Left hindlimb (tissue), 1 donor: ENCODE data around the gene AKR1C8.

ENCODE experiments used
- DNase-seq: peaks from one replicate; pipeline ENCODE4 v3.0.0-alpha.2; 2018

Gene AKR1C8

DNA sequence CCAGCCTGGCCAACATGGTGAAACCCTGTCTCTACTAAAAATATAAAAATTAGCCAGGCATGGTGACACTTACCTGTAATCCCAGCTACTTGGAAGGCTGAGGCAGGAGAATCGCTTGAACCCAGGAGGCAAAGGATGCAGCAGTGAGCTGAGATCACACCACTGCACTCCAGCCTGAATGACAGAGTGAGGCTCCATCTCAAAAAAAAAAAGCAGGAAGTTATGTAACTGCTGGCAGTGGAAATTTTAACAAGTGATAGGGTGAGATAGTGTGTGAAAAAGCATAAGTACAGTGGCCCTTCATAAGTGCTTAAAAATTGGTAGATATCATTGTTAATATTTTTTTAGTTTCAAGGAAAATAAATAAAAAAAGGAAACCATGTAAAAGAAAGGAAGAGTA is 78.4 kb downstream of the AKR1C8 start:
- DNase-seq: no peak

DNA sequence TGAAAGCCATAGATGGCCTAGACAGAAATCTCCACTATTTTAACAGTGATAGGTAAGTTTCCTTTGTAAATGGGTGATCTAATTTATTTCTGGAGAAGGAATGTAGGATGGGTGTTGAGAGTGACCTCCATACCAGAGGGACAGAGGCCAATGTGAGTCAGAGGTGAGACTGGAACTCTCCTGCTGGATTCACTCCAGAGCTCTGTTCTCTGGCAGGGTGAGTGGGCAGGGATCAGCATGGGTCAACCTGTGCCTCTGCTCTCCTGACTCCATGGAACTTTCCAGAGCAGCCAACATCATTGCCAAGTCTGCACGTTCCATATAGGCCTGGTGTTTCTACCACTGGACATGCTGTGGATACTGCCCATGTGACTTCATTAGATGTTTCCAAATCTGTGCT is 79.3 kb downstream of the AKR1C8 start:
- no peak for DNase-seq
